Skeletal muscle tissue (tissue), 4 donors: ENCODE measurements around the gene SMIM27. TPM values are rescaled to one million over a fixed set of nuclear protein-coding genes. Genes with fewer than 3 reads are reported as not detected.
"Not testable (repeated sequence)": the region's sequence is repeated elsewhere in the genome, so short reads cannot be mapped to it uniquely, and the experiment has no call there.

Experiments
- H3K27ac ChIP-seq: one replicate; pipeline ENCODE4 v1.7.0; 2013; ENCODE audit warnings: mild to moderate bottlenecking, low read depth, low read length, inconsistent platforms
- H3K27me3 ChIP-seq, 3 donors: one replicate each; pipeline ENCODE4 v1.7.0; 2013; ENCODE audit warnings: low read length in 3 of 3; ENCODE audit not compliant: control insufficient read depth in 3 of 3, insufficient read depth in 3 of 3
- H3K36me3 ChIP-seq, 3 donors: one replicate each; pipeline ENCODE4 v1.7.0; 2013; ENCODE audit warnings: low read length in 3 of 3; ENCODE audit not compliant: control insufficient read depth in 3 of 3, insufficient read depth in 3 of 3
- H3K4me1 ChIP-seq, 3 donors: one replicate each; pipeline ENCODE4 v1.7.0; 2013; ENCODE audit warnings: low read length in 3 of 3, mild to moderate bottlenecking in 3 of 3; ENCODE audit not compliant: control insufficient read depth in 3 of 3, insufficient read depth in 3 of 3
- H3K4me3 ChIP-seq, 3 donors: one replicate each; pipeline ENCODE4 v1.7.0; 2013; ENCODE audit warnings: low read length in 3 of 3
- H3K9ac ChIP-seq, 3 donors: one replicate each; pipeline ENCODE4 v1.7.0; 2013; ENCODE audit warnings: low read length in 3 of 3, mild to moderate bottlenecking in 3 of 3, moderate library complexity in 2 of 3, low read depth in 1 of 3
- H3K9me3 ChIP-seq, 3 donors: one replicate each; pipeline ENCODE4 v1.7.0; 2013; ENCODE audit warnings: low read length in 3 of 3; ENCODE audit not compliant: control insufficient read depth in 3 of 3
- total RNA-seq: library from RNA; depleted of rRNA; stranded (reverse); fragments of >200 nt; gene quantifications from one replicate; pipeline ENCODE4 v1.2.3, GENCODE V29; 2014
- donor health status: Osteomylitis.

SMIM27 gene
- total RNA-seq, result 3.1 TPM

- H3K9ac ChIP-seq, result peak within 1 kb of the TSS; percentile 91 to 92 (median 92)
- peaks cover 10 to 19% (median 15%) of the 10 kb centered on the region in 3 donors for H3K4me1 ChIP-seq
- H3K27me3 ChIP-seq, result no peaks in the 10 kb centered on the region
- peak within 1 kb of the TSS; percentile 91 for H3K27ac ChIP-seq
- H3K36me3 ChIP-seq, result no peaks in the 10 kb centered on the region
- no peaks in the 10 kb centered on the region for H3K9me3 ChIP-seq
- peak within 1 kb of the TSS; percentile 90 to 96 (median 92) for H3K4me3 ChIP-seq
Measured at GRCh38 chr9:32552172-32552872, at the start of gene SMIM27, which contains the start of gene TOPORS. Gene SMIM27 (plus strand): TSS chr9:32552327. CDS start chr9:32552435, 108 bp downstream. Gene TOPORS (minus strand): TSS chr9:32552586. CDS start chr9:32552436, 150 bp downstream.

GRCh38 chr9:32502464-32502863 is 49.7 kb upstream of the SMIM27 start:
- Histone ChIP-seq H3K4me1 (no peaks in the 10 kb centered on the region), H3K27ac (no peak overlapping the region), H3K9ac (no peak overlapping the region), H3K4me3 (no peak overlapping the region), H3K9me3 (no peaks in the 10 kb centered on the region), H3K27me3 (no peaks in the 10 kb centered on the region), H3K36me3 (peaks cover 0 to 14% (median 4%) of the 10 kb centered on the region in 3 donors)

- H3K27me3 ChIP-seq, result no peaks in the 10 kb centered on the region
- no peaks in the 10 kb centered on the region for H3K9me3 ChIP-seq
- no peaks in the 10 kb centered on the region for H3K4me1 ChIP-seq
- H3K4me3 ChIP-seq, result no peak overlapping the region
- H3K27ac ChIP-seq, result no peak overlapping the region
- H3K36me3 ChIP-seq, result peaks cover 0 to 11% (median 4%) of the 10 kb centered on the region in 3 donors
- no peak overlapping the region for H3K9ac ChIP-seq
Measured at GRCh38 chr9:32503008-32503407, 49.1 kb upstream of the SMIM27 start.

- no peak overlapping the region for H3K27ac ChIP-seq
- H3K27me3 ChIP-seq, result no peaks in the 10 kb centered on the region
- peaks cover 0 to 1% (median 0%) of the 10 kb centered on the region in 3 donors for H3K36me3 ChIP-seq
- no peak overlapping the region for H3K4me3 ChIP-seq
- H3K9ac ChIP-seq, result no peak overlapping the region
- H3K4me1 ChIP-seq, result no peaks in the 10 kb centered on the region
- H3K9me3 ChIP-seq, result no peaks in the 10 kb centered on the region
Measured at GRCh38 chr9:32508728-32509127, 43.4 kb upstream of the SMIM27 start.

- Histone ChIP-seq H3K9me3 (no peaks in the 10 kb centered on the region), H3K27me3 (no peaks in the 10 kb centered on the region), H3K36me3 (no peaks in the 10 kb centered on the region), H3K27ac (no peak overlapping the region), H3K9ac (no peak overlapping the region), H3K4me1 (no peaks in the 10 kb centered on the region), H3K4me3 (no peak overlapping the region)
Measured at GRCh38 chr9:32516241-32516640, 35.9 kb upstream of the SMIM27 start.

GRCh38 chr9:32518276-32518675 is 33.9 kb upstream of the SMIM27 start:
- no peaks in the 10 kb centered on the region for H3K36me3 ChIP-seq
- no peaks in the 10 kb centered on the region for H3K27me3 ChIP-seq
- H3K4me3 ChIP-seq, result no peak overlapping the region
- H3K9ac ChIP-seq, result no peak overlapping the region
- no peaks in the 10 kb centered on the region for H3K9me3 ChIP-seq
- no peak overlapping the region for H3K27ac ChIP-seq
- peaks cover 0 to 4% (median 3%) of the 10 kb centered on the region in 3 donors for H3K4me1 ChIP-seq

- Histone ChIP-seq H3K27ac (no peak overlapping the region), H3K4me1 (peaks cover 19 to 28% (median 28%) of the 10 kb centered on the region in 3 donors), H3K36me3 (no peaks in the 10 kb centered on the region), H3K9ac (no peak overlapping the region), H3K27me3 (no peaks in the 10 kb centered on the region), H3K9me3 (no peaks in the 10 kb centered on the region), H3K4me3 (no peak overlapping the region)
Measured at GRCh38 chr9:32523910-32524309, 28.2 kb upstream of the SMIM27 start.

GRCh38 chr9:32524558-32524891 is 27.6 kb upstream of the SMIM27 start:
- H3K4me1 ChIP-seq, result peaks cover 19 to 28% (median 28%) of the 10 kb centered on the region in 3 donors
- H3K9ac ChIP-seq, result peak overlapping the region in 1 of 3 donors; percentile 84
- peak overlapping the region; percentile 91 to 98 (median 95) for H3K4me3 ChIP-seq
- H3K27ac ChIP-seq, H3K9me3 ChIP-seq, H3K36me3 ChIP-seq, H3K27me3 ChIP-seq: not testable (repeated sequence)

- peak overlapping the region; percentile 77 for H3K27ac ChIP-seq
- H3K4me3 ChIP-seq, result peak overlapping the region; percentile 91 to 98 (median 95)
- H3K4me1 ChIP-seq, result peaks cover 19 to 28% (median 28%) of the 10 kb centered on the region in 3 donors
- peak overlapping the region; percentile 80 to 92 (median 84) for H3K9ac ChIP-seq
- H3K9me3 ChIP-seq, result no peaks in the 10 kb centered on the region
- no peaks in the 10 kb centered on the region for H3K36me3 ChIP-seq
- H3K27me3 ChIP-seq, result no peaks in the 10 kb centered on the region
Measured at GRCh38 chr9:32524892-32525708, 27.0 kb upstream of the SMIM27 start.

- no peaks in the 10 kb centered on the region for H3K9me3 ChIP-seq
- H3K27ac ChIP-seq, result peak overlapping the region; percentile 77
- H3K9ac ChIP-seq, result peak overlapping the region; percentile 80 to 92 (median 84)
- H3K4me1 ChIP-seq, result peaks cover 19 to 28% (median 28%) of the 10 kb centered on the region in 3 donors
- H3K4me3 ChIP-seq, result peak overlapping the region; percentile 91 to 98 (median 95)
- no peaks in the 10 kb centered on the region for H3K36me3 ChIP-seq
- H3K27me3 ChIP-seq, result no peaks in the 10 kb centered on the region
Measured at GRCh38 chr9:32525709-32526030, 26.5 kb upstream of the SMIM27 start.
